Measurements from ENCODE around the gene TFDP1. TPM values are rescaled to one million over a fixed set of nuclear protein-coding genes. Genes with fewer than 3 reads are reported as not detected.

The TFDP1 gene
- total RNA-seq, 1 donor from 2014 or later = 15.8 TPM

DNA sequence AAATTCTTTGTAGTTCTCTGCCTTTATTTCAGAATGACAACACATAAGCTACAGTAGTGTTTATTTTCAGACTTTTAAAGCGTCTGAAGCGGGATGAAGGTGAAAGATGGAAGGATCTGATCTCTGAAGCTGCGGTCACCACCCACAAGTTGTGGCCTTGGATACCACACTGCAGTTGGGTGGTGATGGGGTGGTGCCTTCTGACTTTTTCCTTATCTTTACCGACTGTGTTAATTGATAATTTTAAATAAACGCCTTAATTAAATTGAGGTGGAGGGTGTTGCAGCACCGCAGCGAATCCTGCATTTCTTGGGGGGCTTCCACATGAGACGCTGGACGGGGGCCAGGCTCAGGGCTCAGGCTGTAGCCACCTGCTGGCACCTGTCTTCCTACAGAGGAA, 1.3 kb downstream of the TFDP1 start:
- Histone ChIP-seq H3K4me3 (peak overlapping the region in 1 of 2 donors; percentile 82), H3K27ac (no peak overlapping the region), H3K36me3 (peaks cover 0 to 4% of the 10 kb centered on the region in 2 donors), H3K4me1 (no peaks in the 10 kb centered on the region), H3K9me3 (no peaks in the 10 kb centered on the region), H3K27me3 (no peaks in the 10 kb centered on the region)
- TF ChIP-seq, protein P1, sequence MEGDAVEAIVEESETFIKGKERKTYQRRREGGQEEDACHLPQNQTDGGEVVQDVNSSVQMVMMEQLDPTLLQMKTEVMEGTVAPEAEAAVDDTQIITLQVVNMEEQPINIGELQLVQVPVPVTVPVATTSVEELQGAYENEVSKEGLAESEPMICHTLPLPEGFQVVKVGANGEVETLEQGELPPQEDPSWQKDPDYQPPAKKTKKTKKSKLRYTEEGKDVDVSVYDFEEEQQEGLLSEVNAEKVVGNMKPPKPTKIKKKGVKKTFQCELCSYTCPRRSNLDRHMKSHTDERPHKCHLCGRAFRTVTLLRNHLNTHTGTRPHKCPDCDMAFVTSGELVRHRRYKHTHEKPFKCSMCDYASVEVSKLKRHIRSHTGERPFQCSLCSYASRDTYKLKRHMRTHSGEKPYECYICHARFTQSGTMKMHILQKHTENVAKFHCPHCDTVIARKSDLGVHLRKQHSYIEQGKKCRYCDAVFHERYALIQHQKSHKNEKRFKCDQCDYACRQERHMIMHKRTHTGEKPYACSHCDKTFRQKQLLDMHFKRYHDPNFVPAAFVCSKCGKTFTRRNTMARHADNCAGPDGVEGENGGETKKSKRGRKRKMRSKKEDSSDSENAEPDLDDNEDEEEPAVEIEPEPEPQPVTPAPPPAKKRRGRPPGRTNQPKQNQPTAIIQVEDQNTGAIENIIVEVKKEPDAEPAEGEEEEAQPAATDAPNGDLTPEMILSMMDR (IDR thresholded peaks at IDR 0.05) = no peak
- intact Hi-C loops (cut with DNase I) = no loop called here
- peak in 1 of 2 donors; percentile 19 for DNase-seq (ENCODE audit: low spot score in 2 of 2)

DNA sequence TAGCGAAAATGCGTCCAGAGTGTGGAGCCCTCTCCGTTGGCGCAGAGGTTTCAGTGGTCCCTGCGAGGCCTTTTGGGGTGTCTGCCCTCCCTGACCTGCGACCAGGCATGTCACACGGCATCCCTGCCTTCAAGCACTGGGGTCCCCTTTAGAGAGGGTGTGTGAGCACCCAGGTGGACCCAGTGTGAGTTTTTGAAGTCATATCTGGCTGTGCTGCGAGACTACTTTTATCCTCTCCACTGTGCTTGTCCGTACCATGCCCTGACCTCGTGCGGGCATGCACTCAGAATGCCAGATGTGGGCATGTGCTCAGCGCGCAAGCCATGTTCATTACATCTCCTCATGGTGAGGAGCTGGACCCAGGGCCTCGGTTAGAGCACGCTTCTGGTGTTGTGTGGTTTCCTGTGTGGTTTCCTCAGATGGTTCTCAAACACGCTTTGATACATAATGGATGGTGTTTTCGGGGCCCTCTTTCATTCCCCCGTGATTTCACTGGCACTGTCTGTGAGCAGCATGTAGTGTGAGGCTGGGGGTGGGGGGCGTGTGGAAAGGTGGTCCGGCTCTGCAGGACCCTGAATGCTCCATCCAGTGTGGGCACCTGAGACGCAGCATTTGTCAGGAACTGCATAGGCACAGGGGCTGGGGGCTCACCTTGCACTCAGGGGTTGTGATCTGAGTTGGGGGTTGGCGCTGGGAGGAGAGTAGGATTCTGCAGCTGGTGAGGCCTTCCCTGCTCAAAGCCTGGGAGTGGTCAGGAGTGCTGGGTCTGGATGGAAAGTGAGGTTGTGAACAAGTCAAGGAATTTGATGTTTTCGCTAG, 2.3 kb downstream of the TFDP1 start:
- Histone ChIP-seq H3K4me1 (no peaks in the 10 kb centered on the region), H3K9me3 (no peaks in the 10 kb centered on the region), H3K27ac (no peak overlapping the region), H3K36me3 (peaks cover 0 to 4% of the 10 kb centered on the region in 2 donors), H3K27me3 (no peaks in the 10 kb centered on the region), H3K4me3 (no peak overlapping the region)
- intact Hi-C loops (cut with DNase I) = no loop called here
- TF ChIP-seq, protein P1 (IDR thresholded peaks at IDR 0.05) = no peak
- DNase-seq (ENCODE audit: low spot score in 2 of 2) = peak in 1 of 2 donors; percentile 37

DNA sequence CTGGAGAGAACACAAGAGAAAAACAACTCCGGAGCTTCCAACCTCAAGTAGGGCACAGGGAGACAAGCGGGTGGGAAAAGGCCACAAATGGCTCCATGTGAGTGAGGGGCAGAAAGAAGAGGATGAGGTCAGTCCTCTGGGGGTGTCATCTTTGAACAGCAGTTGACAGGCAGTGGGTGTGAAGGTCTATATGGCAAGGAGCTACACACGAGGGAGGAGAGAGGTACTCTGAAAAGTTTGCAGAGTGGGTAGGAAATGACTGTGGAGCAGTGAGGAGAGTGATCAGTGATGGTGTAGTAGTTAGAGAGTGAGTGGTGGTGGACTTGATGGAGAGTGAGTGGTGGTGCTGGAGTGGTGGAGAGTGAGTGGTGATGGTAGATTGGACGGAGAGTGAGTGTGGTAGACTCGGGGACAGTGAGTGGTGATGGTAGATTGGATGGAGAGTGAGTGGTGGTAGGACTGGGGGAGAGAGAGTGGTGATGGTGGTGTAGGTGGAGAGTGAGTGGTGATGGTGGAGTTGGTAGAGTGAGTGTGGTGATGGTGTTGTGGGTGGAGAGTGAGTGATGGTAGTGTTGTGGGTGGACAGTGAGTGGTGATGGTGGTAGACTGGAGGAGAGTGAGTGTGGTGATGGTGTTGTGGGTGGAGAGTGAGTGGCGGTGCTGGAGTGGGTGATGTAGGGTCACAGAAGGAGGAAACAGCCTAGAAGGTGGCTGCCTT, 4.0 kb downstream of the TFDP1 start:
- Histone ChIP-seq H3K9me3 (no peaks in the 10 kb centered on the region), H3K4me1 (no peaks in the 10 kb centered on the region), H3K4me3 (no peak overlapping the region), H3K36me3 (peaks cover 0 to 4% of the 10 kb centered on the region in 2 donors), H3K27ac (no peak overlapping the region), H3K27me3 (no peaks in the 10 kb centered on the region)
- TF ChIP-seq, protein P1 (IDR thresholded peaks at IDR 0.05) = no peak
- intact Hi-C loops (cut with DNase I) = no loop called here
- DNase-seq (ENCODE audit: low spot score in 2 of 2) = peak in 1 of 2 donors; percentile 42

DNA sequence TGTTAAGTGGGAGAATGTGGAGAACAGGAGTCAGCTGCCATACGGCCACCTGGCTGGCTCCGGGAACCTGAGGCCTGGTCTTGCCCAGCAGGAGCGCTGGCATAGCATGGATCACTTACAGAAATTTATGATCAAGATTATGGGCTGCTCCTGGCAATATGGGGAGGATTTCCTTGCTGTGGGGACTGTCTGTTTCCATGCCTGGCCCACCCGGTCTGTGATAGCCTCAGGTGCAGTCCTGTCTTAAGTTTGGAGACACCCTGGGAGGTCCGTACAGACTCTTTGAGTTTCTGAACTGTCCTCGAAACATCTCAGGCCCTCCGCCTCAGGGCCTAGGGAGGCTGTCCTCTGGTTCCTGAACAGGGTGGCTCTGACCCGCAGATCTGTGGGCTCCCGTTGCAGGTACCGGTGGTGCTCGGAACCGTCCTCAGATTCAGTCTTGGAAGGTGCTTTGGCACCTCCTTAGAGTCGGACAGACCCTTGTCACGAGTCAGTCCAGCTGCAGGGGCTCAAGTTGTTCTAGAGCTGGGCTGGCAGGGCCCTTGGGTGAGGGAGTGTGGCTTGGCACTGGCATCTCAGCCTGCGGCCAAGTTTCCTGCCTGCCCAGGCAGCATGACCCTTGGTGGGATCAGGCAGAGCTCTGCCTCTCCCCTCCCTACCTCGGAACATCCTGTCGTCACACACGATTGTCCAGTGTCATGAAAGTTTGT, 4.9 kb downstream of the TFDP1 start:
- H3K27me3 ChIP-seq = no peaks in the 10 kb centered on the region
- peaks cover 0 to 4% of the 10 kb centered on the region in 2 donors for H3K36me3 ChIP-seq
- H3K9me3 ChIP-seq = no peaks in the 10 kb centered on the region
- DNase-seq (ENCODE audit: low spot score in 2 of 2) = peak in 1 of 2 donors; percentile 46
- H3K4me3 ChIP-seq = no peak overlapping the region
- TF ChIP-seq, protein P1 (IDR thresholded peaks at IDR 0.05) = no peak
- no peaks in the 10 kb centered on the region for H3K4me1 ChIP-seq
- intact Hi-C loops (cut with DNase I) = no loop called here
- no peak overlapping the region for H3K27ac ChIP-seq

DNA sequence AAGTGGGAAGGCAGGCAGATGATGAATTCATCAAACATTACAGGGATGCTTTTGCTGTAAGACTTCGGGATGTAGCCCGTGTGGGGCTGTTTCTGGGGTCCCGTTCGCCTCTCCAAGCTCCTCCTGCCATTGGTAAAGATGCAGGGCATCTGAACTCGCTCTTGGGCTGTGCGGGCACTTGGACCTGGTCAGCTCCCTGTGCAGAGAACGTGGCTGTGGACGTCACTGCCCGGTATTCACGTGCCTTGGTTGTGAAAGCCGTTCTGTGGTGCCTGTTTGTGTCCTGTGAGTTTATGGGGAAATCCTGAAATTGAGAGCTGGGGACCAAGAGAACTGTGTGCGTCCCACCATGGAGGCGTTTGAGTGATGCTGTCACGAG, 5.4 kb downstream of the TFDP1 start:
- peak in 1 of 2 donors; percentile 44 for DNase-seq (ENCODE audit: low spot score in 2 of 2)
- H3K4me1 ChIP-seq = no peaks in the 10 kb centered on the region
- intact Hi-C loops (cut with DNase I) = no loop called here
- TF ChIP-seq, protein P1 (IDR thresholded peaks at IDR 0.05) = no peak
- H3K4me3 ChIP-seq = no peak overlapping the region
- no peak overlapping the region for H3K27ac ChIP-seq
- no peaks in the 10 kb centered on the region for H3K9me3 ChIP-seq
- H3K27me3 ChIP-seq = no peaks in the 10 kb centered on the region
- H3K36me3 ChIP-seq = peaks cover 0 to 4% of the 10 kb centered on the region in 2 donors
